GM18511 (cell line): ENCODE data around the gene CD4.
"Not testable (repeated sequence)": the region's sequence is repeated elsewhere in the genome, so short reads cannot be mapped to it uniquely, and the experiment has no call there.

ENCODE experiments used
- ATAC-seq: cut with Tn5 transposase; IDR thresholded peaks from one replicate; pipeline ENCODE4 v1.9.1; 2021; ENCODE audit warnings: mild to moderate bottlenecking, moderate library complexity; ENCODE audit not compliant: unreplicated experiment

The CD4 gene

DNA sequence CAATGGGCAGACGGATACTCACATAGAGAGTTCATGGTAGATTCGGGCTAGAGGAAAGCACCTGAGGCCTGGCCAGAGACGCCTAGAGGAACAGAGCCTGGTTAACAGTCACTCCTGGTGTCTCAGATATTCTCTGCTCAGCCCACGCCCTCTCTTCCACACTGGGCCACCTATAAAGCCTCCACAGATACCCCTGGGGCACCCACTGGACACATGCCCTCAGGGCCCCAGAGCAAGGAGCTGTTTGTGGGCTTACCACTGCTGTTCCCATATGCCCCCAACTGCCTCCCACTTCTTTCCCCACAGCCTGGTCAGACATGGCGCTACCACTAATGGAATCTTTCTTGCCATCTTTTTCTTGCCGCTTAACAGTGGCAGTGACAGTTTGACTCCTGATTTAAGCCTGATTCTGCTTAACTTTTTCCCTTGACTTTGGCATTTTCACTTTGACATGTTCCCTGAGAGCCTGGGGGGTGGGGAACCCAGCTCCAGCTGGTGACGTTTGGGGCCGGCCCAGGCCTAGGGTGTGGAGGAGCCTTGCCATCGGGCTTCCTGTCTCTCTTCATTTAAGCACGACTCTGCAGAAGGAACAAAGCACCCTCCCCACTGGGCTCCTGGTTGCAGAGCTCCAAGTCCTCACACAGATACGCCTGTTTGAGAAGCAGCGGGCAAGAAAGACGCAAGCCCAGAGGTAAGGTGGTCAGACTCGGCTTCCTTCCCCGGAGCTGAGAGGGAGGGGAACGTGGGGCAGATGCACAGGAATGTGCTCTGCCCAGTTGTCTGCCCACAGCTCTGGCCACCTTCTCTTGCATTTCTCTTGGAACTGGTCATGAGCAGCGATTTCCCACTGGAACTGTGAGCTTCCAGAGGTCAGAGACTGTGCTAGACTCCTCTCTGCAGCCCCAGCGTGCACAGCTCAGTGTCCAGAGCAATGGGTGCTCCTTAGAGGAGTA is at the start of gene CD4:
CD4 (plus strand) TSS at position 557 of the 953 bp plus-strand sequence. CDS start 10,611 bp downstream, outside the sequence.
- no peak for ATAC-seq

DNA sequence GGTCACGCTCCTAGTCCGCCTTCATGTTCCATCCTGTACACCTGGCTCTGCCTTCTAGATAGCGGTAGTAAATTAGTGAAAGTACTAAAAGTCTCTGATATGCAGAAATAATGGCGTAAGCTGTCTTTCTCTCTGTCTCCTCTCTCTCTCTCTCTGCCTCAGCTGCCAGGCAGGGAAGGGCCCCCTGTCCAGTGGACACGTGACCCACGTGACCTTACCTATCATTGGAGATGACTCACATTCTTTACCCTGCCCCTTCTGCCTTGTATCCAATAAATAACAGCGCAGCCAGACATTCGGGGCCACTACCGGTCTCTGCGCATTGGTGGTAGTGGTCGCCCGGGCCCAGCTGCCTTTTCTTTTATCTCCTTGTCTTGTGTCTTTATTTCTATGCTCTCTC is 47.2 kb upstream of the CD4 start:
- ATAC-seq = not testable (repeated sequence)

DNA sequence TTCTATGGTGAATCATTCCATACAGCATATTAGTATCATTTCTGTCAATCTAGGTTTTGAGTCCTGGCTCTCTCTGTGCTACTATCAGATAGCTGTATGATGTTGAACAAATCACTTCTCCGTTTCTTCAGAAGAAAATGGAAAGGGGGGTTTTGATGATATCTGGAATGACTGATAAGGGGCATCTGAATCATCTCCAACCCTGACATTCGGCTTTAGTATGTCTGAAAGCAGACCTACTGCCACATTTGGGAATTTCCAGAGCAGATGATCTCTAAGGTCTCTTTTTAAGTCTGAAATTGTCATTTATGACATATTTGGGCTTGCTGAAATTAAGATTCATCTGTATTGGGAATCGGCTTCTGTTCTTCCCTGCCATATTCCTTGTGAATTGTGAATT is 46.5 kb upstream of the CD4 start:
- ATAC-seq = no peak

DNA sequence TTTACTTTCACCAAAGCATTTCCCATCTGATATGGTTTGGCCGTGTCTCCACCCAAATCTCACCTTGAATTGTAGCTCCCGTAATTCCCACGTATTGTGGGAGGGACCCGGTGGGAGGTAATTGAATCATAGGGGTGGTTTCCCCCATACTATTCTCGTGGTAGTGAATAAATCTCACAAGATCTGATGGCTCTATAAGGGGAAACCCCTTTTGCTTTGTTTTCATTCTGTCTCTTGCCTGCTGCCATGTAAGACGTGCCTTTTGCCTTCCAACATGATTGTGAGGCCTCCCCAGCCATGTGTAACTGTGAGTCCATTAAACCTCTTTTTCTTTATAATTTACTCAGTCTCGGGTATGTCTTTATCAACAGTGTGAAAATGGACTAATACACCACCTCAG is 46.0 kb upstream of the CD4 start:
- ATAC-seq = not testable (repeated sequence)

DNA sequence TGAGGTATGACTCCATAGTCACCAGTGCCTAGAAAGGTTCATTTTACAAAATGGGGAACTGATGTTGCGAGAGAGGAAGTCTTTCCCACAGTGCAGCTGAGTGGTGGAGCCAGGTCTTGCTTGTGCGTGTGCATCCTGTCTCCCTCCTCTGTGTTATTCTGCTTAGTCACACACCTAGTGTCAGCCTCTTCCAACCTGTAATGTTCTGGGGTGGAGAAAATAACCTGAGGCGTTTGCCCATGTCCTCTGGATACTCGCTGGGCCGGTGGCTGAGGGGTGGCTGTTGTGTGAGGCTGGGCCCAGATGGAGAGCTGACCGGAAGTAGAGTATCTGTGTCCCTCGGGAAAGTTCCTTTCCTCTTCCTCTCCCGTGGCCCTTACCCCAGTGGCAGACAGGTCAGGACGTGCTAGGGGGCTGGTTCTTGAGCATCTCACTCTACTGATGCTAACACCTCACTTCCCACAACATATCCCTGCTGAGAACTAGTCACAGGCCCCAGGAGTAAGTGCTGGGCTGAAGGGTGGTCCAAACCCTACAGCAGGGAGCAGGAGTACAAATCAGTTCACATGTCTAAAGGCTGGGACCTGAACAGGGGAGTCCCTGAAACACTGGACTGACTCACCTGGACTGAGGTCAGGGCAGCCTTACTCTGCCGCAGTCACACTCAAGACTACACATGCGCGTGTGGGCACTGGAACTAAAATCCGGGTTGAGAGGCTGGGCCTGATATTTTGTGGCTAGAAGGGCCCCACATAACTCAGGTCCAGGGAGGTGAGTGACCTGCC is 43.4 kb upstream of the CD4 start:
- no peak for ATAC-seq

DNA sequence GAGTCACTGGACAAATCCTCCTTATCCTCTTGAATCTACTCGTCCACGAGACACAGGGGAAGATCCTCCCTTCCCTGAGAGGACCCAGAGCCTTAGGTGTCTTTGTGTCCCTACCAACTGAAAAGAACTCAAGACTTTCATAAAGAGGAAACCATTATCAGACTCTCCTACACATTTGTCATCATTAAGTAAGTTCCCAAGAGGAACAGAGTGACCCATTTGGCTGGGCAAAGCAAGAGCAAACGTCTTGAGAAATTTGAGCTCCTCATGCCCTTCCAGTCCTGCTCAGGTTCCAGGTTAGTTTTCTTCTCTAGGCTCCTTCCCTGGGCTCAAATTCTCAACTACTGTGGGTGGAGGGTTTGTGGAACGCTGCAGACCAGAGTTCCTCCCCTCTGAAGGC is 42.1 kb upstream of the CD4 start:
- no peak for ATAC-seq

DNA sequence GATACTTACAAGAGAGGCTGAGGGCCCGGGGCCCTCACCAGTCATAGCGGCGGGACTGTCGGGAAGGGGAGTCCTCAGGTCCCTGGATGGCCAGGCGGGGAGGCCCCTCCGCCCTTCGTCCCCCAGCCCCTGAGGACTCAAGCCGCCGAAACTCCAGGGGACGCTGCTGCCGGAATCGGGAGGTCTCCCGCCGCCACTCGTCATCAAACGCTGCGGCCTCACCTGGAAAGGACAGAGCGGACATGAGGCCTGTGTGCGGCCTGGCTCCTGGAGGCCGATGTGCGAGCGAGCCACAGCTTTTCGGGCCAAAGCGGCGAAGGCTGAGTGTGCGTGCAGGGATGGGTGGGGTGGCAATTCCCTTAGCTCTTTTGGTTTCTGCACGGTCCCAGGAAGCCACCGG is 40.6 kb upstream of the CD4 start:
- ATAC-seq = no peak

DNA sequence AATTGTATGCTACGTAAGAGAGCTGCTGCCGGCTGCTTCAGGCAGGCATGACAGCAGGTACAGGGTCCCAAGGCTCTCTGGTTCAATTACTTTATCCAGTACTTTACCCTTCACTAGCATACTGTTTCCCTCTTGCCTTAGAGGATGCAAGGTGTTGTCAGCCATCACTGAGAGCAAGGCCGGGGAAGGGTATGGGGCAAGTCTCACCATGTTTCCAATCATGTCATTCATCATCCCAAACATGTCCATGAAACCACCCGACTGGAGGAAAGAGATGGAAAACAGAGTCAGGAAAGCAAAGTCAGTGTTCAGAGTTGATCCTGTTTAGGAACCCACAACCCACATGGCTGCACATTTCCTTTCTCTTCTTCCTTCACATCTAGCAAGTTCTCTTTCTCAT is 38.8 kb upstream of the CD4 start:
- no peak for ATAC-seq

DNA sequence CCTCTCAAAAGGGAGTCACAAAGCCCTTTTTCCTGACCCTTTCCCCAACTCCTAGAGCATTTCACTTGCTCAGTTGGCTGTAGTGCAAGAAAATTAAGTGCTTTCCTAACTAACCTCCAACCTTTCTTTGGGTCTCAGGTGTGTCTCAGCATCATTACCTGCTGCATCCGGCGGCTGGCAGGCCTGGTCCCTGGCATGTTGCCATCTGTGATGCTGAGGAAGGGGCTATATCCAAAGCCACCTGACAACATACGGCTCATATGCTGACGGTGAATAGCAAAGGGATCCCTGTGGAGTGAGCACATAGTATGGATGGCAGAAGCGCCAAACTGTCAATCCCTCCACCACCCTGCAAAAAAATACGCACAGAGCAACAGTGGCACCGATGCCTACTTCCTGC is 37.6 kb upstream of the CD4 start:
- ATAC-seq = no peak

DNA sequence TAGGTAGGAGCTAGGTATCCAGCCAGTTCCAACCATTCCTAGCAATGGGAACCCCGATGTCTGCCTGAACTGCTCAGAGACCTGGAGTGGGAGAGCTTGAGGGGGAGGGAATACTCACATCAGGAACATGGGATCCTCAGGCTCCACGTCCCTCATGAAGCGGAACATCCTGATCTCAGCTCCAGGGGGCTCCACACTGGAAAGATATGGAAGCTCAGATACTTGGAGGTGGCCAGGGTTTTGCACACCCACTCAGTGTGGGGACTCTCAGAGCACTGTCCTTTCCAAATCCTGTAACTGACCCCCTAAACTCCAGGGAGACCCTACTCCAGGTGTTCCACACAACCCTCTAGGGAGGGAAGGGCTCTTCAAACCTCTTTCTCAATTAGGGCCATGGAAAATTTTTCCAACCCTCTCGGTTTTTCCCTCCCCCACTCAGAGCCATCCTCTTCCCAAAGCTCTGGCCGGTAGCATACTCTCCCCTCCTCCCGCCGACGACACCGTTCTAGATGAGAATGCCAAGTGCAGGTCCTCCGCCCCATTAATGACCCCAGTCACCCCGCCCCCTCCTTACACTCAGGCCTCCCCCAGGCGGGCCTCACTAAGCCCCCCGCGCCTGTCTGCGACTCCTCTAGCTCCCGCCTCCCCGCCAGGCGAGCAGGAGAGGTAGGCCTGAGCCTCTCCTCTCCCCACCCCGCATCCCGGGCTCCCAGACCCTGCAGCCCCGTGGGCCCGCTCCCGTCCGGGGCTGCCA is 37.0 kb upstream of the CD4 start:
- ATAC-seq = peak; percentile 11

DNA sequence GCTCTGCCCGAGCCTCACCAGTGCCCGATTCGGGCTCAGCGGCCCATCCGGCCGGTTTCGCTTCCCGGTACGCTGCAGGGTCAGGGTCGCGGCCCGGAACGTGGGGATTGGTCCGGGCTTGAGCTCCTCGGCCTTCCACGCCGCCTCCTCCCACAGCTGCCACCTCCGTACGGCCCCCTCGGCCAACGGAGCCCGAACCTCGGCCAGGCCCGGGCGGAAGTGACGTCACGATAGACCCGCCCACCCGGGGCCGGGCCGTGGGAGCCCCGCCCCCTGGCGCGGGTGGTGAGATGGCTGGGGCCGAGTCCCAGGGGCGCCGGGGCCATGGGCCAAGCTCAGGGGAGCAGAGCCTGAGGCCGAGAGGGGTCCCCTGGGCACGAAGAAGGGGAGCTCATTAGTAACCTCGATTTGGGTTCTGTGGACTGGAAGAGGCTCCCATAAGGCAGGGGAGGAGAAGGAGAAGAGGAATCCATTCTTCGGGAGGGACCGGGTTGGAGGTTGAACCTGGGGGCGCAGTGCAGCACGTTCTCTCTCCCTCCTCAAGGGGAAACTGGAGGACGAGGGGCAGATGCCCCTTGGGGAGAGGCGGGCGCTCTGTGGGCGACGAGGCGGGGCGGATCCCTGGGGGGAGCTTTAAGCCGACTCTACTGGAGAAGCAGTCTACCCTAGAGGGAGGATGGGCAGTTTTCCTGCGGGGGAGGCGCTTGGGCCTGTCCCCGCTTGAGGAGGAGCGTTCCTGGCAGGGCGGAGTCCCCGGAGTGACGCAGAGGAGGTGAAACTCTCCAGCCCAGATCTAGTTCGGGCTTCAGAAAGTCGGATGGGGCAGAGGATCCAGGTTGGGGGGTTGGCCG is 36.2 kb upstream of the CD4 start, which contains the start of gene MLF2:
MLF2 (minus strand) TSS at position 221 of the 851 bp plus-strand sequence. CDS start 807 bp downstream, outside the sequence.
- ATAC-seq = peak; percentile 86

DNA sequence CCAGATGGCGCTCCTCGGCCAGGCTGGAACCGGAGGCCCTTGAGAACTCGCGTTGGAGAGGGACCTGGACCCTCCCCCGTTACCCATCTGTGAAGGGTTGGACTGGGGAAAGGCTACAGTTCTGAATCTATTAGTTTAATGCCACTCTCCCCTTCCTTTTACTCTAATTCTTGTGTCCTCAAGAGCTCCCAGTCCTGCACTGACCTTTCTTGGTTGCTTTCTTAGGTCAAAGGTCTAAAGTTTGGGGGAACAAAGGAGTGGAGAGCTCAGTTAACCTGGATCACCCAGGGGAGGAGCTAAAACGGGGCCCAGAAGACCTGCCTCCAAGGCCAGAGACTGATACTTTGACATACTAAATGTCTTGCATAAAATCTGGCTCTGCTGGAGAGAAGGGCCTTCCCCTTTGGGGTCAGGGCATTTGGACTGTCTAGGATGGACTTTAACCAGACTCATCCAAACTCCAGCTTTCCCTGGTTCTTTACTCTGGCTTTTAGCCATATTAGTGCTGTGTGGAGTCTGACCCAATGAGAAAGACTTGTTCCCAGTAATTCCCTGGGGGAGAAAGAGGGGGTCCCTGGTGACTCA is 35.5 kb upstream of the CD4 start:
- ATAC-seq = no peak

DNA sequence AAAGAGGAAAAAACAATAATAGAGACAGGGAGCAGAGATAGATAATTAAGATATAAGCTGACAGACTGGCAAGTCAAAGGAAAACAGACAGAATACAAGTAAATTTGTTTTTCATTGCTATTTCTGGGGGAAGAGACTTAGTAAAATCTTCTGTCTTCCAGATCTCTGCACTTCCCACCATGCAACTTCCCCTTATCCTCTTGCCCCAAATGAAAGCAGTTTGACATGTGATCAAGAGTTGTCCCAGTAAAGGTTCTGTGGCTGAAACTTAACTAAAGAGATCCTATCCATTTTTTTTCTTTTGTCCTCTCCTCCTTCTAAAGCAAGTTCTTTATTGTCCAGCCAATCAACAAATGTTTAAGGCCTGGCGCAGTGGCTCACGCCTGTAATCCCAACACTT is 34.9 kb upstream of the CD4 start:
- ATAC-seq = no peak

DNA sequence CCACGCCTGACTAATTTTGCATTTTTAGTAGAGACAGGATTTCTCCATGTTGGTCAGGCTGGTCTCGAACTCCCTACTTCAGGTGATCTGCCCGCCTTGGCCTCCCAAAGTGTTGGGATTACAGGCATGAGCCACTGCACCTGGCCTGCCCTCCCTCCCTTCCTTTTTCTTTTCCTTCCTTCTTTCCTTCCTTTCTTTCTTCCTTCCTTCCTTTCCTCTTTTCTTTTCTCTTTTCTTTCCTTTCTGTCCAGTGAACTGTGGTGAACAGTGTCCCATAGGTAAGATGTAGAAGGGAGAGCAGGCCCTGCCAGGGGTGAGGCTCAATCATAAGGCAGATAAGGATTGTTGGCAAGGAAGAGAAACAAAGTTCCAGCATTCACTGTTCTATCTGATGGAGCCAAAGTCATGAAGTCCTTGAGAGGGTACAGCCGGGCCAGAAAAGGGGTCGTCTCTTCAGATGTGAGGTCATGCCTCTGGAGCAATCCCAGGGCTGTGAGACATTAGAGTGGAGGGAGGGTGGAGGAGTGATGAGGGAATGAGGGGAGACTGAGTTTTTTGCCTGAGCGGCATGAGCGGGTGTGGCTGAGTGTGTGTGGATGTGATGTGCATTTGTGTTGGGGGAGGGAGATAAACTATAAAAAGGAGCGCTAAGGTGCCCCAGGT is 32.2 kb upstream of the CD4 start:
- ATAC-seq = no peak

DNA sequence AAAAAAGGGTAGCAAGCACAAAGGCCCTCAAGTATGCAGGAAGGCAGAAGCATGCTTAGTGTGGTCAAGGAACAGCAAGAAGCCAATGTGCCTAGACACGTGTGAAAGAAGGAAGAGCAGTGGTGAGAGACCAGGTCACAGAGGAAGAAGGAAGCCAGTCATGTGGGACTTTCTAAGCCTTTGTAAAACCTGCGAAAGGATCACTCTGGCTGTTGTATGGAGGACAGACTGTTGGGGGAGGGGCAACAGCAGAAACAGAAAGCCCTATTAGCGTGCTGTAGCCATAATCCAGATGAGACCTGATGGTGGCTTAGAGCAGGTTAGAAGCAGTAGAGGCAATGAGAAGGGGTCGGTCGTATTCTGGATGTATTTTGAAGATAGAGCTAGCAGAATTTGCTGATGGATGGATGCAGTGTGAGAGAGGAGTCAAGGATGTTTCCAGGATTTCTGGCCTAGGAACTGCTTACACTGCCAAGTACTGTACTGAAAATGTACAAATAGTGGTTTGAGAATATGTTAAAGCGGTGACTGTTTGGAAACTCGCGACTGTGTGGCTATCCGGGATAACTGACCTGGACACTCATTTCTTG is 30.7 kb upstream of the CD4 start:
- ATAC-seq = no peak

DNA sequence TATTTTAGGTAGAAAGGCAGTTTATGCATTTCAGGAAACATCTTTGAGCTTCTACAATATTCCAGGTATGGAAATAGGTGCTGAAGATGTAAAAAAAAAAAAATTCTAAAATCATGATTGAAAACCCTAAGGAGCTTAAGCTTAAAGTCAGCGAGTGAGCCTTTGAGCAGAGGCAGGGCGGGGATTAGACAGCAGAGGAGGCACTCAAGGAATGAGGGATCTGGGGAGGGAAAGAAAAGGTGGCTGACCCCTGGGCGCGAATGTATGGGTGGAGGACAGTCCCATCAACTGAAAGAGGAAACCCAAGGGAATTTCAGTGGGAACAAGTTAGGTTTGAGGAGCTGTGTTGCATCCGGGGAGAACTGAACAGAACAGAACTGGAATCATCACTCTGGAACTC is 29.6 kb upstream of the CD4 start:
- ATAC-seq = no peak

DNA sequence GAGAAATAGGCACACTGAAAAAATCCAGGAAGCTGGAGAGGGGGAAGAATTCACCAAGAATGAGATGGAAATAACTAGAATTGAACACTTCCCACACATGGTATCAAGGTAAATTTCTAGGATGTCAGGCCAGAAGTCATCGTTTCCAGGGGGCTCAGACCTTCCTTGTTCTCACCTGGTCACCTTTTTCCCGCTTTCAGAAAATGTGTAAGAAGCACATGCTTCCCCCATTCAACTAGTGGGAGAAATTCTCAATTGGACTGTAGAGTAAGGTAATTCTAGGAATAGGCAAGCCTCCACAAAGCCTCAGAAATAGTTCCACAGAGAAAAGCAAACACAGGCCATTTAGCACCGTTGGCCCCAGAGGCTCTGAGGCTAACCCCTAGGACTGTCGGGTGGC is 25.9 kb upstream of the CD4 start:
- ATAC-seq = no peak

DNA sequence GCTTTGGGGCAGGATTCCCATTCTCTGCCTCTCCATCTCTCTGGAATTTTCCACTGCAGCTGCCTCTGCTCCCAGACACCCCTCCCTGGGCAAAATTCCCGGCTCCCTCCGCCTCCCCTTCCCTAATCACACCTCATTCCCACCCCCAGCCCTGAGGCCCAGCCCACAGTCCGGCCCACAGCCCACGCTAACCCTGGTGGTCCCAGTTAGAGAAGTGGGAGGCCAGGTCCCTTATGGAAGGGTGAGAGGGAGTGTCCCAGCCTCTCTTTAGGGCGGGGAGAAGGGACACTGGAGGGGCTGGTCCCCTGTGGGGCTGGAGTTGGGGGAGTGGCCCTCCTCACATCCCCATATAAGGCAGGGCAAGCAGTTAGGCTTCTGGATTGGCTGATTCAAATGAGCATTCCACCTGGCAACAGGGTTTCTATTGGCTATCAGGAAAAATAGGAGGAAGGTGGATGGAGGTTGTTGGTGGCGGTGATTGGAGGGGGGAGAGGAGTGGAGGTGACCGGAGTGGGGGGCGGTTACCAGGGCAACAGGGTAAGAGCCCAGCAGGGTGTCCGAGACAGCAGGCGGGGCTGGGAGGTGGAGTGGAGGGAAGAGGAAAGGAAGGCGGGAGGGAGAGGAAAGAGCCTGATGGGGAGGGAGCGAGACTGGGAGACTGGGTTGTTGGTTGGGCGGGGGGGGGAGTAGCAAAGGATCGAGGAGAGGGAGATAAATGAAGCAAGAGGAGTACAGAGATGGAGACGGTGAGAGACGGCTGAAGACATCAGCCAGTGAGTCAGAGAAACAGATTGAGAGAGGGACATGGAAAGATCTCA is 25.1 kb upstream of the CD4 start:
- peak; percentile 89 for ATAC-seq
